SJSA1 (cell line): ENCODE results near the gene HMCES. TPM values are rescaled to one million over a fixed set of nuclear protein-coding genes. Genes with fewer than 3 reads are reported as not detected.
"Not testable (repeated sequence)": the region's sequence is repeated elsewhere in the genome, so short reads cannot be mapped to it uniquely, and the experiment has no call there.

Experiments used
- DNase-seq, 2 experiments: peaks; one replicate each; pipeline ENCODE4 v3.0.0-alpha.2; 2015 to 2020; ENCODE audit warnings: low spot score in 2 of 2, low read depth in 1 of 2
- H3K27ac ChIP-seq: fragments of 250-450 bp; sonication (Bioruptor Pico); 2 replicates; pipeline ENCODE4 v1.5.1; 2020; ENCODE audit warnings: mild to moderate bottlenecking, moderate library complexity
- H3K27me3 ChIP-seq: fragments of 250-450 bp; sonication (Bioruptor Pico); replicated peaks from 2 replicates; pipeline ENCODE4 v1.5.1; 2020; ENCODE audit warnings: mild to moderate bottlenecking, moderate library complexity
- H3K36me3 ChIP-seq: fragments of 250-450 bp; sonication (Bioruptor Pico); 2 replicates; pipeline ENCODE4 v1.5.1; 2020; ENCODE audit warnings: mild to moderate bottlenecking
- H3K4me1 ChIP-seq: fragments of 250-450 bp; sonication (Bioruptor Pico); replicated peaks from 2 replicates; pipeline ENCODE4 v1.6.1; 2021; ENCODE audit warnings: mild to moderate bottlenecking
- H3K4me3 ChIP-seq: fragments of 250-450 bp; sonication (Bioruptor Pico); 2 replicates; pipeline ENCODE4 v1.5.1; 2020; ENCODE audit warnings: mild to moderate bottlenecking
- H3K9me3 ChIP-seq: fragments of 250-450 bp; sonication (Bioruptor Pico); replicated peaks from 2 replicates; pipeline ENCODE4 v1.5.1; 2020; ENCODE audit warnings: mild to moderate bottlenecking
- total RNA-seq: library from RNA; depleted of rRNA; stranded (reverse); fragments of >200 nt; shearing (Covaris generic); gene quantifications from 2 replicates; pipeline ENCODE4 v1.2.3, GENCODE V29; 2014

HMCES gene
- total RNA-seq, 1 experiment from 2014 or later: 22.2 TPM

DNA sequence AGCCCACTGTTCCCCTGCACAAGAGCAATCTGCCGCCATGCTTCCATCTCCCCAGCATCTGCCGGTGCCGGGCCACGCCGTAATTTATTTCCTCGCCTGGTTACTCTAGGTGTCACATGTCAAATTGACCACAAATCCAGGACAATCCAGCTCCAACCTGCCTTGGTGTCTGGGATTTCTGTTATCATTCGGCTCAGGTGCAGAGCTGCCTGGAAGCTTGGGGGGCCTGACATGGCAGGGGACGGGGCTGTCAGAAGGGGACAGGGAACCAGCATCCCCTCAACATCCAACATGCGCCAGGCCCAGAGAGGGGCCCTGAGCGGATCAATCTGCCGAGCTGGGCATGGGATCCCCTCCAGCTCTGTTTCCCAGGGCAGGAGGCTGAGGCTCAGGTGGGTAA, 47.9 kb downstream of the HMCES start:
- Histone ChIP-seq H3K27me3 (no peaks in the 10 kb centered on the region), H3K4me3 (no peak overlapping the region), H3K36me3 (no peaks in the 10 kb centered on the region), H3K27ac (no peak overlapping the region), H3K9me3 (no peaks in the 10 kb centered on the region), H3K4me1 (no peaks in the 10 kb centered on the region)
- no peak for DNase-seq

DNA sequence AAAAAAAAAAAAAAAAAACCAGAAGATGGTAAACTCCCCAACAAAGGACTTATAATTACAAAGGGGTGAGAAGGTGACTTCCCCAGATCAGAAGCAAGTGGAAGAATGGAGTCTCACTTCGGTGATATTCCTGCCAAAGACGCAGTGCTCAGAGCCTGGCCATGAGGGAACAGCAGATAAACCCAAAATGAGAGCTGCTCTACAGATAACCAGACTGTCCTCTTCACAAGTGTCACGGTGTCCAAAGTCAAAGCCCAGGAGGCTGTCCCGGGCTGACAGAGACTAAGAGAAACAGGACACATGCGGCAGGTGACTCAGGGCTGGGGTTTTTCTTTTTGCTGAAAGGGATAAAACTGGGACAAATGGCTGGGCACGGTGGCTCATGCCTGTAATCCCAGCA, 48.8 kb downstream of the HMCES start:
- no peaks in the 10 kb centered on the region for H3K9me3 ChIP-seq
- no peaks in the 10 kb centered on the region for H3K27me3 ChIP-seq
- no peak overlapping the region for H3K4me3 ChIP-seq
- H3K27ac ChIP-seq: no peak overlapping the region
- DNase-seq: no peak
- no peaks in the 10 kb centered on the region for H3K36me3 ChIP-seq
- no peaks in the 10 kb centered on the region for H3K4me1 ChIP-seq

DNA sequence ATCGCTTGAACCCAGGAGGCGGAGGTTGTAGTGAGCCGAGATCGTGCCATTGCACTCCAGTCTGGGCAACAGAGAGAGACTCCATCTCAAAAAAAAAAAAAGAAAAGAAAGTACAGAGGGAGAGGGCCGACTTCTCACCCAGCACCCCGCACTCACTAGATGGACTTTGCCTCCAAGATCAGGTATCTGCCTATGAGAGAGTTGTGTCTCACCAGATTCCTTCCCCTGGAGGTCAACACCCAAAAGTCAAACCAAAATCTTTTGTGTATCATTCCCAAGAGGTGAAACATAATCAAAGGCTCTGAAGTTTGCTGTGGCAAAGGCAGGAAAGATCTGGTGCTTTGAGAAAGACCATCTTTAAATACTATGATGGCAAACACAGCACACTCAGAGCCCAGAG, 51.2 kb downstream of the HMCES start:
- no peak overlapping the region for H3K27ac ChIP-seq
- H3K4me3 ChIP-seq: no peak overlapping the region
- no peaks in the 10 kb centered on the region for H3K27me3 ChIP-seq
- H3K9me3 ChIP-seq: no peaks in the 10 kb centered on the region
- no peaks in the 10 kb centered on the region for H3K4me1 ChIP-seq
- DNase-seq: no peak
- H3K36me3 ChIP-seq: no peaks in the 10 kb centered on the region

DNA sequence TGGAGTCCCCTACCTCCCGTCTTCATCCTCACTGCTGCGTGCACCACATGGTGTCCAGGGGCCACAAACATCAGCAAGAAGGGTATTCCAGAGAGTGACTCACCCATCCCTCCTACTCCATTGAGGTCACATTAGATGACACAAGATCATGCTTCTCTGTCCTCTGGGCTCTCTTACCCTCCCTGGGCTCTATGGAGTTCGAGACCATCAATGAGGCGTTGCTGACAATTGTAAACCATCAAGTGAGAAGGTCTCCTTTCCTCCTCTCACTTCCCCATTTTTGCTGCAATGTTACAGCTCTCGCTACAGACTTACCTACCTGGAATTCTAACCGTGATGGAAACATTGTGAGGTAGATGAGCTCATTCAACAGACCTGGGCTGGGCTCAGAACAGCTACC, 51.7 kb downstream of the HMCES start:
- Histone ChIP-seq H3K27me3 (no peaks in the 10 kb centered on the region), H3K4me3 (no peak overlapping the region), H3K9me3 (no peaks in the 10 kb centered on the region), H3K27ac (no peak overlapping the region), H3K4me1 (no peaks in the 10 kb centered on the region), H3K36me3 (no peaks in the 10 kb centered on the region)
- no peak for DNase-seq

DNA sequence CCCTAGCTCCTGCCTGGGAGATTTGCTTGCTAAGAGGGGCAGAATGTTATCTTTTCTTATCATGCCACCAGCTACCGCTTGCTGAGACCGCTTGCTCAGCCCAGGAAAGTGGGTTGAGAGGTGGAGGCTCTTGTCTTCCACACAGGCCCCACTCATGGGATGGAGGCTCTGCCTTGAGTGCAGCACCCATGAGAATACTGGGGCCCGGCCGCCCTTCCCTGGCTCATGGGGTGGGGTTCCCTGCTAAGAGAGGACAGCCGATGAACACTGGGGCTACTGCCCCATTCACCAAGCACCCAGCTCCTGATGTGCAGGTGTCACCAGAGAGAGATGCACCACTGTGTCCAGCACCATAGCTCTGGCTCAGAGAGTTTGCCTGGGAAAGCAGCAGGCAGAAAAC, 55.2 kb downstream of the HMCES start:
- DNase-seq: no peak
- H3K4me1 ChIP-seq: no peaks in the 10 kb centered on the region
- H3K36me3 ChIP-seq: no peaks in the 10 kb centered on the region
- no peaks in the 10 kb centered on the region for H3K9me3 ChIP-seq
- no peaks in the 10 kb centered on the region for H3K27me3 ChIP-seq
- H3K27ac ChIP-seq: no peak overlapping the region
- no peak overlapping the region for H3K4me3 ChIP-seq

DNA sequence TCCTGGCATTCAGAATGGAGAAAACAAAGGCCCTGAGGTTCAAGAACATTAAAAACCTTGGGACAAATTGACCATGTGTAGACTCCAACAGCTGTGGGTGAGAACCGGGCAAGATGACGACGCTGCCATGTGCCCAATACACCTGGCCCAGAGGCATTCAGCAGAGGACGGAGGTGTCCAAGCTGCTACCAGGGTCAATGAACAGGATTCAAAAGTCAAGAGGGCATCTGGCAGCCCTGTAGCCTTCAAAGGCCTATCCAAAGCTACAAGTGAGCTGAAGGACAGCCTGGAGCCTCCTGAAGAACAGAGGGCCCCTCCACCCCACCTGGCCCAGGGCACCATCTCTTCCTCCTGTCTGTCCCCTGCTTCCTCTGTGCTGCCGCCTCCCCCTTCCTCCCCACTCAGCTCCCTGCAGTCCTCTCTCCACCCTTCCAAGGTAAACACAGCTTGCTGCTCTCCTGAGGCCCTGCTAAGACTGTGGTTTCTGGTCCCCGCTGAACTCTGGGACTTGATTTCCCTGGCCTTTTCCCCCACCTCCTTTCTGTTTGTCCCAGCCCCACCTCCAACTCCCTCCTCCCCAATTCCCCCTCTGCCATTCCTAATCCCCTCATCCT, 57.5 kb downstream of the HMCES start:
- Histone ChIP-seq H3K27me3 (no peaks in the 10 kb centered on the region), H3K4me1 (no peaks in the 10 kb centered on the region), H3K4me3 (no peak overlapping the region), H3K9me3 (no peaks in the 10 kb centered on the region), H3K36me3 (no peaks in the 10 kb centered on the region), H3K27ac (no peak overlapping the region)
- DNase-seq: no peak

DNA sequence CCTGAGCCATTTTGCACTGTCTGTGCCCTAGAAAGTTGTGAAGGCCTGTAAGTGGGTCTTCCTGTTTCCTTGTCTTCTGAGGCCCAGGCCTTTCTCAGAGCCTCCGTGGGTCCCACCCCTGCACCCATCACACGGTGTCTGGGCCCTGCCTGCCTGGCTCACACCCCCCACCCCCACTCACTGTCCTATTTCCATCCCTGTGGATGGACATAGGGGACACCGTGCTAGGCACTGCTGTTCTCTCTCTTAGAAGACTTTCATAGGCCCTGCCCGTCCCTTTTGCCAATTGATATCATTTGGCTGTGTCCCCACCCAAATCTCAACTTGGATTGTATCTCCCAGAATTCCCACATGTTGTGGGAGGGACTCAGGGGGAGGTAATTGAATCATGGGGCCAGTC, 59.0 kb downstream of the HMCES start:
- DNase-seq, H3K27me3 ChIP-seq, H3K4me1 ChIP-seq, H3K27ac ChIP-seq, H3K9me3 ChIP-seq, H3K4me3 ChIP-seq, H3K36me3 ChIP-seq: not testable (repeated sequence)

DNA sequence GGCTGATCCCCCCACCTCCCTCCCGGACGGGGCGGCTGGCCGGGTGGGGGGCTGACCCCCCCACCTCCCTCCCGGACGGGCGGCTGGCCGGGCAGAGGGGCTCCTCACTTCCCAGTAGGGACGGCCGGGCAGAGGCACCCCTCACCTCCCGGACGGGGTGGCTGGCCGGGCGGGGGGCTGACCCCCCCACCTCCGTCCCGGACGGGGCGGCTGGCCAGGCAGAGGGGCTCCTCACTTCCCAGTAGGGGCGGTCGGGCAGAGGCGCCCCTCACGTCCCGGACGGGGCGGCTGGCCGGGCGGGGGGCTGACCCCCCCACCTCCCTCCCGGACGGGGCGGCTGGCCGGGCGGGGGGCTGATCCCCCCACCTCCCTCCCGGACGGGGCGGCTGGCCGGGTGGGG, 60.5 kb downstream of the HMCES start:
- H3K4me1 ChIP-seq, H3K27me3 ChIP-seq, H3K4me3 ChIP-seq, H3K36me3 ChIP-seq, DNase-seq, H3K9me3 ChIP-seq, H3K27ac ChIP-seq: not testable (repeated sequence)

DNA sequence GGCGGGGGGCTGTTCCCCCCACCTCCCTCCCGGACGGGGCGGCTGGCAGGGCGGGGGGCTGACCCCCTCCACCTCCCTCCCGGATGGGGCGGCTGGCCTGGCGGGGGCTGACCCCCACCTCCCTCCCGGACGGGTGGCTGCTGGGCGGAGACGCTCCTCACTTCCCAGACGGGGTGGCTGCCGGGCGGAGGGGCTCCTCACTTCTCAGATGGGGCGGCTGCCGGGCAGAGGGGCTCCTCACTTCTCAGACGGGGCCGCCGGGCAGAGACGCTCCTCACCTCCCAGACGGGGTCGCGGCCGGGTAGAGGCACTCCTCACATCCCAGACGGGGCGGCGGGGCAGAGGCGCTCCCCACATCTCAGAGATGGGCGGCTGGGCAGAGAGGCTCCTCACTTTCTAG, 61.2 kb downstream of the HMCES start:
- H3K4me3 ChIP-seq, H3K36me3 ChIP-seq, DNase-seq, H3K27me3 ChIP-seq, H3K27ac ChIP-seq, H3K9me3 ChIP-seq: not testable (repeated sequence)
- H3K4me1 ChIP-seq: peaks cover 11% of the 10 kb centered on the region; the same call in 1 of the 2 replicates

DNA sequence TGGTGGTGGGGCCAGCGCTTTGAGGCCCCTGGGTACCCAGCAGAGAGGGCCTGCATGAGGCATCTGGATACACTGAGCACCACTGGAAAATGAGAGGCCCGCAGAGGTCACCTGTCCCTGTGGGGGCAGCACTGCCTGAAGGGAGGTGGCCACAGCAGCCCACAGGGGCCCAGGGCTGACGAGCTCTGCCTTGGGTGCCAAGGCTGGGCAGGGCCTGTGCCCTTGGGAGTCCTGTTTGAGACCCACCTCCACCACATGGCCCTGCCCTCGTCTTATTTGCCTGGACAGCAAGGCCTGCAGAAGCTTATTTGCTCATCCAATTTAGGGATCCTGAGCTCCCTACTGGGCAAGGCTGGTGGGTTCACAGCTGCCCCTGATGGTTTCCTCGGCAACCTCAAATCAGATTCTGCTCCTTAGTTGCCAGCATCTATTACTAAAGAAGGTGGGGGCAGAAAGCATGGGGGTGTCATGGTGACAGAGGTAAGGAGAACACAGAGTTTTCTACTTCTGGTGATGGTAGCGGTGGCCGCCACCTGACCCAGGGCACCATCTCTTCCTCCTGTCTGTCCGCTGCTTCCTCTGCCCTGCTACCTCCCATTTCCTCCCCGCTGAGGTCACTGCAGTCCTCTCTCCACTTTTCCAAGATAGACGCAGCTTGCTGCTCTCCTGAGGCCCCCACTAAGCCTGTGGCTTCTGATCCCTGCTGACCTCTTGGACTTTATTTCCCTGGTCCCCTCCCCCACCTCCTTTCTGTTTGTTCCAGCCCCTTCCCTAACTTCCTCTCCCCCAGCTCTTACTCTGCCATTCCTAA, 62.9 kb downstream of the HMCES start:
- Histone ChIP-seq H3K27ac (no peak overlapping the region), H3K4me3 (no peak overlapping the region), H3K27me3 (no peaks in the 10 kb centered on the region), H3K4me1 (peaks cover 11% of the 10 kb centered on the region; the same call in 1 of the 2 replicates), H3K9me3 (no peaks in the 10 kb centered on the region), H3K36me3 (no peaks in the 10 kb centered on the region)
- DNase-seq: no peak

DNA sequence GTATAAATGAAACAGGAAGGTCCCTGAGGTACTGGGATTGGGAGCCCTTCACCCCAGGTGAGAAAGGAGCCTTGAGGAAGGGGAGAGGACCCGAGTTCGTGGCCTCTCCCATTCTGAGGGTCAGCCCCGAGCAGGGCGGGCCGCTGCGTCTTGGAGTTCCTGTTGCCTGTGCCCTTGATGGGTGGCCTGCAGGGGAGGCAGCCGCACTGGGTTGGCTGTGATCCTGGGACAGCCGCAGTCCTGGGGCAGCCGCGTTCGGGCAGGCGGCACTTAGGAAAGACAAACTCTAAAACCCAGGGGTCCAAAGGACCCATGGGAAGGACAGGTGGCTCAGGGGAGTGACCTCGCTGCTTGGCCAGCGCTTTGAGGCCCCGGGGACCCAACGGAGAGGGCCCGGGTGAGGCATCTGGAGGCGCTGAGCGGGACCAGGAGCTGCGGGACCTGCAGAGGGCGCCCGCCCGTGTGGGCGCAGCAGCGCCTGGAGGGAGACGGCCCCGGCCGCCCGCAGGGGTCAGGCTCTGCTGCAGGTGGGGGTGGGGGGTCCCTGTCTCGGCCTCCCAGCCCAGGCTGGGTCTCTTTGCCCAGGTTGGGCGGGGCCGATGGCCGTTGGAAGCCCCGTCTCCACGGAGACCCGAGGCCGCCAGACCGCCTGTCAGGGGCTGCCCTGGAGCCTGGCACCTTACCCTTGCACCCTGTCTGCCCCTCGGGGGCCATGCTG, 65.1 kb downstream of the HMCES start:
- Histone ChIP-seq H3K27me3 (no peaks in the 10 kb centered on the region), H3K36me3 (no peaks in the 10 kb centered on the region), H3K27ac (no peak overlapping the region), H3K4me1 (peaks cover 11% of the 10 kb centered on the region; the same call in 1 of the 2 replicates), H3K9me3 (no peaks in the 10 kb centered on the region), H3K4me3 (no peak overlapping the region)
- peak in 1 of 2 experiments; percentile 18 for DNase-seq

DNA sequence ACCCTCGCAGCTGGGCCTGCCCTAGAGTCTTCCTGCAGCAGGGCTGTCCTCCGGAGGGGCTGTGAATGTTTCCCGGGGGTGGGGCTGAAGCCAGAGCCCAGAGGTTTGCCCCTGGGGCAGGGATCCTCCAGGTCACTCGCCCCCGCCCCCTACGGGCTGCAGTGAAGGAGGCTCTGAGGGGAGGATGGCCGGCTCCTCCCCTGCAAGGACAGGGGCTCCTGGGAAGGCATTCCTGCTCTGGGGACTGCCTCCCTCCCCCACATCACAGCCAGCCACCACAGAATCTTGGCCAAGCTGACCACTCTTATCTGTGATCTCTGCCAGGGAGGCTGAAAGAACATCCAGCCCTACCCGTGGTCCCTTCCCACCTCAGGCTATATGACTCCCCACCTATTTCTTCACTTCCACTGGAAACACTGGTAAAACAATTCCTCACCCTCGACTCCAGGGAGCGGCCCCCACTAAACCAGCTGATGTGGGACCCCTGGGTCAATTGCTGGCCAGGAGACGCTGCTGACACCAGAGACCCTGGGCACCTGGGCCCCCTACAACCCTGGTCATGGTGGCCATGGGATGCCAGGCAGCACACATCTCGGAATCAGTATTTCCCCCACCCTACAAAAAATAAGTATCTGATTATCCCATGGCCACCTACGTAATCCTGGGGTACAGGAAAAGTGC, 66.0 kb downstream of the HMCES start:
- H3K27ac ChIP-seq: no peak overlapping the region
- H3K9me3 ChIP-seq: no peaks in the 10 kb centered on the region
- DNase-seq: no peak
- H3K4me3 ChIP-seq: no peak overlapping the region
- H3K36me3 ChIP-seq: no peaks in the 10 kb centered on the region
- no peaks in the 10 kb centered on the region for H3K27me3 ChIP-seq
- H3K4me1 ChIP-seq: peaks cover 11% of the 10 kb centered on the region; the same call in 1 of the 2 replicates

DNA sequence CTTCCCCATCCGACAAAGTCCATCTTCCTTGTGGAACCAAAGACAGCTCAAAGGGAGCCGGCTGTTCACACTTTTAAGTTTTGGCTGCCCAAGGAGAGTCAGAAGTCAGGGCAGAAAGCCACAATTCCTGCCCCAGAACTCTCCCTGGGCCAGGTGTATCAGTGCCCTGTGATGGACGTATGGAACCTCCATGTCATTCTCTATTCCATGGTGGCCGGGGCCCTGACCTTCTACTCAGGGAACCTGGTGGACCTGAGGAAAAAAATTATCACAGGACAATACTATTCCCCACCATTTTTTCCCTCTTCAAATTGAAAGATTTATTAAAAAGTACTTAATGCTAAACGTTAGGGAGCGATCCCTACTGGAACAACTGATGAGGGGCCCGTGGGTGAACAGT, 66.6 kb downstream of the HMCES start:
- Histone ChIP-seq H3K36me3 (no peaks in the 10 kb centered on the region), H3K27ac (no peak overlapping the region), H3K9me3 (no peaks in the 10 kb centered on the region), H3K4me1 (peaks cover 11% of the 10 kb centered on the region; the same call in 1 of the 2 replicates), H3K4me3 (no peak overlapping the region), H3K27me3 (no peaks in the 10 kb centered on the region)
- DNase-seq: no peak

DNA sequence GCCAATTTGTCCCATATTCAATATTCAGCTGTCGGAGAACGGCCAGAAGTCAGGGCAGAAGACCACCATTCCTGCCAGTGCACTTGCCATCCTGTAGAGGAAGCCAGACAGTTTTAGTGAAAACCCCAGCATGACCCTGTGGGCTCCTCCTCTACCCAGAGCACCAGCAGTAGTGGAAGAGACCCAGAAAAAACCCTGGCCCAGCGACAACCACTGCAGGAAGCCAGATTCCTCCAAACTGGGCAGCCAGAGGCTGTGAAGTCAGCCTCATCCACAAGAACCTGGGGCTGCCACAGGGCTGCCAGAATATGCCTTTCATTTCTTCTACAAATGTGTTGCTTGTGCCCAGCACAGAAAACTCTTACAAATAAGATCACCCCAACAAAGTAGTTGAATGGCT, 67.3 kb downstream of the HMCES start:
- Histone ChIP-seq H3K4me1 (peaks cover 11% of the 10 kb centered on the region; the same call in 1 of the 2 replicates), H3K36me3 (no peaks in the 10 kb centered on the region), H3K4me3 (no peak overlapping the region), H3K27ac (no peak overlapping the region), H3K9me3 (no peaks in the 10 kb centered on the region), H3K27me3 (no peaks in the 10 kb centered on the region)
- DNase-seq: no peak
